ENCODE results near the gene CLDN2.
"Not testable (repeated sequence)": the region's sequence is repeated elsewhere in the genome, so short reads cannot be mapped to it uniquely, and the experiment has no call there.

DNA sequence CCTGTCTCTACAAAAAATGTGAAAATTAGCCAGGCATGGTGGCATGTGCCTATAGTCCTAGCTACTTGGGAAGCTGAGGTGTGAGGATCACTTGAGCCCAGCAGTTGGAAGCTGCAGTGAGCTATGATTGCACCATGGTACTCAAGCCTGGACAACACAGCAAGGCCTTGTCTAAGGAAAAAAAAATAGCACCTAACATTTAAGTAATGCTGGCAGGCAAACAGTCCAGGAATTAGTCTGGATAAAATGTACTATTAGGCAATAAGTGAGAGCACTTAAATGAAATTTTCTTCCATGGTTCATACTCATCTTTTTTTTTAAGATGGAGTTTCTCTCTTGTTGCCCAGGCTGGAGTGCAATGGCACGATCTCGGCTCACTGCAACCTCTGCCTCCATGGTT, 47.4 kb upstream of the CLDN2 start:
- TF ChIP-seq SPI1, TAF1, POLR2AphosphoS5 (IDR thresholded peaks at IDR 0.05; ENCODE audit: low read depth, low read length): not testable (repeated sequence)
